GM18870 (cell line): Measurements from ENCODE around the gene PPP1R1C.
"Not testable (repeated sequence)": the region's sequence is repeated elsewhere in the genome, so short reads cannot be mapped to it uniquely, and the experiment has no call there.

ENCODE experiments used
- ATAC-seq: cut with Tn5 transposase; IDR thresholded peaks from one replicate; pipeline ENCODE4 v1.9.1; 2021; ENCODE audit warnings: moderate library complexity; ENCODE audit not compliant: unreplicated experiment

The PPP1R1C gene, protein sequence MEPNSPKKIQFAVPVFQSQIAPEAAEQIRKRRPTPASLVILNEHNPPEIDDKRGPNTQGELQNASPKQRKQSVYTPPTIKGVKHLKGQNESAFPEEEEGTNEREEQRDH

GRCh38 chr2:181985632-181986205, at the start of gene PPP1R1C:
Gene PPP1R1C (plus strand): TSS chr2:181985853. CDS start chr2:181986111, 258 bp downstream.
- ATAC-seq, result no peak

DNA sequence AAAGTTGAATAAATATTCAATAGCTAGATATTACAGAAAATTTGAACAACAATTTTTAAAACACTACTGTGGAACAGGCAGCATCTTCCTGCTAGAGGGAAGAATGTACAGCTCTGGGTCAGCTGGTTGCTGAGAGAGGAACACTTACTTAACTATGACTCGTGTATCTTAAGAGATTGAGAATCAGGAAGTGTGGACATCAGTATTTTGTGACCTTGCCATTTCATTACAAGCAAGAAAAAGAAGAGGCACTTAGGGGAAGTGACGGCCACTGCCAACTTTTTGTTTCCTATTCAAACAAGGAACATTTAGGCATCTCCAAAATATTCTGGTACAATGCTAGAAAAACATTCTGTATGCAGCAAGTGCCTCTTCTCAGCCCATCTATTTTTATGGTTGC, 48.2 kb upstream of the PPP1R1C start:
- ATAC-seq, result no peak

DNA sequence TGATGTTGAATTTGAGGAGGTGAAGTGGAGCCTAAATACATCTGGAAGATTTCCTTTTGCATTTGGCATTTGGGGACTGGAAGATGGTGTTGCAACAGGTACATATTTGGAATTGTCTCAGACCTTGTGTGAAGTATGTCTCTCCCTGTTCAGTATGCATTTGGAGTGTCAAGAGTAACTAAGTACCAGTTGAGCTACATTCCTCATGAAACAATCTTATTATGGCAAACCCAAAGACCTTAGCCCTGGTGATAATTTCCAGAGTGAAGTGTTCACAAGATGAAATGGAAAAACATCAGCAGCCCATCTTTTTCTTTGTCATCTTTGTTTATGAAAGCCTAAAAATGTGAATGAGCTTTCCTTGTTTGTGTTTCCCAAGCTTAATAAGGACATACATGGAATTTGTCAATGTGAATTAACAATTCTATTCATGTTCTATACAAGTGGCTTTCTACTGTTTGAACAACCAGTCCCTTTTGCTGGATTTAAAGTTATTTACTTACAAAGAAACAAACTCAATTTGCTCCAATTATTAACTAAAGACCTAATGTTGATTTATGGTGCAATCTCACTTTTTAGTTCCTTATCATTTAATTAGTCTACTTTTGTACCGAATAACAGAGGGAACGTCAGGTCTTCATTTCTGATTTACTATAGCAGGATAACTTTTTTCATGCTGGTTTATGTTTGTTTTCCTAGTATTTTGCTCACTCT, 42.1 kb upstream of the PPP1R1C start:
- ATAC-seq, result no peak

- no peak for ATAC-seq
Observed at GRCh38 chr2:181944164-181944913, 41.3 kb upstream of the PPP1R1C start.

GRCh38 chr2:181944914-181945291, 40.8 kb upstream of the PPP1R1C start:
- no peak for ATAC-seq

DNA sequence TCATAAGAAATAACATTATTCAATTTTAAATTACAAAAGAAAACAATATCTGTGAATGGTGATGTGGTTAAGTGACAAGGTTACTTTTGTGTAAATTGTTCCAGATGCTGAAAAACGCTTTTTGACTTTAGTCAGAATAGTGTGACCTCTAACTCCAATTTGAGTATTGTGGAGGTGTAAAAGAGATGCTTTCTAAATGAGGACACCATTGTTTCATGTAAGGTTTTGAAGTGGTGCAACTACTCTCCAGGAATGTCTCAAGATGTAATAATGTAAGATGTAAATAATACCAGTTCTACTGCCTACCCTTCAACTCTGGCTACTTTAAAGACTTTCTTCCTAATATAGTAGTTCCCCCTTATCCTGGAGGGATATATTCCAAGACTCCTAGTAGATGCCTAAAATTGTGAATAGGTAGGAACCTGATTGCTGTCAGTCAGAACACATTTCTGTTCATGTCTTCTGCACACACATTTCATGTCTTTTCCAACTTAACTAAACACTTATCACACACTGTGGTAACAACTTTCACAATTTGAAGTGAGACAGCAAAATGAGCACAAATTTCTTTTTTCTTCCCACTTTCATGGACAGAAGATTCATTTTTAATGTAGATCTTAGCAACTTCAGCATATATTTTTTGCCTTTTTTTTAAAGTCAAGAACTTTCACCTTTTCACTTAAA, 39.1 kb upstream of the PPP1R1C start:
- ATAC-seq, result no peak

DNA sequence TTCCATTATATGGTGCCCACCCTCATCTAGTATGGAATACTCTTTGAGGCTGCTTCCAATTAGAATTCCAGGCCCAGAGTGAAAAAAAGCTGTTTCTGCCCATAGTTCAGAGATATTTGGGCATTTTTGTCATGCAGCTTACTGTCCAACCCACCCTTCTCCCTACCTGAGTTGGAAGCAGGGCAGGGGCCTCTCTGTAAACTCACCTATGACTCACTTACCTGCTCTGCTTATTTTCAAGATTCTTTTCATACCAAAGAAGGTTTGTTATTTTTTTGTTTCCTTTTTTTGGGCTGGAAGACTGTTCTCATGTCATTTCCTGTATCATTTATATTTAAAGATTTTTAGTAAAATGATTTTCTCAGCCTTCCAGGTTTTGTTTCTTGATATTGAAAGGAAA, 38.4 kb upstream of the PPP1R1C start:
- ATAC-seq, result no peak

DNA sequence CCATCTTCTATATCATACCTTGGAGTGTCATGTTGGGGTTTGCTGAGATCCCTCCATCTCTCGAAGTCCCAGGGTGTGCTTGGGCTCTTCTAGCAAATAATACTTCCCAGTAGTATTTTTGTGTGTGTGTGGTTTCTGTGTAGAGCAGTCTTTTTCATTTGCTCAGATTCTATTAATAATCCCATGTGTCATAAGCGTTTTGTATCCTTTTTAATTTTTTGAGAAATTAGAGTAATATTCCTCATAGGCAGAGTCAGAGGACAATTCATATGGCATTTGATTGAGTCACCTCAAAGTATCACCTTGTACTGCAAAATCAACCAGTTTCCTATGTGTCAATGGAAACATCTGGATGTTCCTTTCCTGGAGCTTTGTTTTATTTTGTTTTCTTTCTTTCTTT, 37.4 kb upstream of the PPP1R1C start:
- ATAC-seq, result no peak

DNA sequence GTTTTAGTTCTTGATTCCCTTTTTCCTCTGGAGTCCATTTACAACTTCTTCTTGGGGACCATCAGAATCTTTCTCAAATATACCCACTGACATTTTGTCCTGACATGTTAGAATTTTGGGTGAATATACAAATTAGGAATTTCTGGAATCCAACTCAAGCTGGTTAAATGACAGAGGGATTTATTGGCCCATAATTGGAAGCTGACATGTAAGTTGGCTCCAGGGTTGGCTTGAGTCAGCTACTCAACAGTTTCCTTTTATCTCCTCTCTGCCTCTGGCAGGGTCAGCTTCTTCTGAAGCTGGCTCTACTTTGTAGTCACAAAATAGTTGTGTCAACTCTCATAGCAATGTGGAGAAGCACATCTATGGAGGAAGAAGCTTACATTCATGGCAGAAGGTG, 36.6 kb upstream of the PPP1R1C start:
- no peak for ATAC-seq

DNA sequence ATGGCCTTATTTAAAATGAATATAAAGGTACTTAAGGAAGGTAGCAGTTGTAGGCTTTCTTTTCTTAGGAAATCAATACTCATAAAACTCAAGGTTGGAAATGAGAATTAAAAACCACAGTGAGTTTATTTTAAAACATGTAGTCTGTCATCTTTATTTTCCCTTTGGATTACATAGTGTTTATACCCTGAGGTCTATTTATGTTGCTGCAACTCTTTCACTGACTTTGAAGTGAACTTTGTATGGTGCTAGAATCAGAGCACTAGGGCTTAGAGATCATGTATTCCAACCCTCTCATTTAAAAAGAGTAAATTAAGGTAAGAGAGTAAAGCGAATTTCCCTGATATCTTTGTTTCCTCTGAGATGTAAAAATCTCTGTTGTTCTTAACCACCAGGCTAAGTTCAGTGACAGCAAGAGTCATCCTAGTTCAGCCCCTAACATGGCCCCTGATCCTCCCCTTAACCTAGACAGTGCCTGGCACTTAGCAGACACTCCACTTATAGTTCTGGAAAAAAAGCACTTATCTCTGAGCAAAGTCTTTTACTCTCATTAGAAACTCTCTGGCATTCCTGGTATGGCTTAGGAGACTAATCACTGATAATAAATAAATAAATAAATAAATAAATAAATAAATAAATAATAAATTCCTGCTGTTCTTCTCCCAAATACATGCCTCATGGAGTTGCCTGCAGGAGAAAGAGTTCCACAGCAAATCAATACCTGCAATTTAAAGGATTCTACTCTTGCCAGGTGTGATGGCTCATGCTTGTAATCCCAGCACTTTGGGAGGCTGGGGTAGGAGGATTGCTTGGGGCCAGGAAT, 33.0 kb upstream of the PPP1R1C start:
- ATAC-seq, result no peak

- ATAC-seq, result peak; percentile 64
Observed at GRCh38 chr2:181953881-181954537, 31.6 kb upstream of the PPP1R1C start.

- peak; percentile 14 for ATAC-seq
Observed at GRCh38 chr2:181954538-181954883, 31.1 kb upstream of the PPP1R1C start.

DNA sequence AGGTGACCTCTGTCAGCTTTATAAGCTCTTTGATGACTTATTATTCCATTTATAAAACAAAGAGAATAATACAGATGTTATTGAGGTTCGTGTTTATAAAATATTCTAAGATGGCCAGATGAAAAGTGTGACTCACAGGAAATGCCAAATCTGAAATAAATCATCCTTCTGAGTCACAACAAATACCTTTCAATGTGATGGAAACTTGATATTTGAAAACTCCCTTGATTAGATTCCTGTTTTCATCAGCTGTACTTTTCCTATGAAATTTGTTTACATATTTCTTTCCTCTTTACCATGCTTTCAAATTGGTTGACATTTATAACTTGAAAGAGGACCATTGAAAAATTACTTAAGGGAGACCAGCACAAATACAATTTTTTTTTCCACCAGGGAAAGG, 30.6 kb upstream of the PPP1R1C start:
- no peak for ATAC-seq

GRCh38 chr2:181955866-181956265, 29.8 kb upstream of the PPP1R1C start:
- not testable (repeated sequence) for ATAC-seq

- ATAC-seq, result no peak
Observed at GRCh38 chr2:181957668-181958067, 28.0 kb upstream of the PPP1R1C start.

DNA sequence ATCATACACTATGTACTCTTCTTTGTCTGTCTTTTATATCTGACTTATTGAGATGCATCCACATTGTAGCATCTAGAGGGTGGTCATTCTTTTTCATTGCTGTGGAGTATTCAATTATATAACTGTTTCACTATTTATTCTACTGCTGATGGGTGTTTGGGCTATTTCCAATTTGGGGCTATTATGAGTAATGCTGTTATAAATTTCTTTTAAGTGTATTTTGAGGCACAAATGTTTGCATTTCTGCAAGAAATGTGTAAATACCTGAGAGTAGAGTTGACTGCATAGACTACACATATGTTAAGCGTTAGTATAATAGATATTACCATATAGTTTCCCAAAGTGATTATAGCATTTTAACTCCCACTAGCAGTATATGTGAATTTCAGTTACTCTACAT, 26.9 kb upstream of the PPP1R1C start:
- no peak for ATAC-seq

DNA sequence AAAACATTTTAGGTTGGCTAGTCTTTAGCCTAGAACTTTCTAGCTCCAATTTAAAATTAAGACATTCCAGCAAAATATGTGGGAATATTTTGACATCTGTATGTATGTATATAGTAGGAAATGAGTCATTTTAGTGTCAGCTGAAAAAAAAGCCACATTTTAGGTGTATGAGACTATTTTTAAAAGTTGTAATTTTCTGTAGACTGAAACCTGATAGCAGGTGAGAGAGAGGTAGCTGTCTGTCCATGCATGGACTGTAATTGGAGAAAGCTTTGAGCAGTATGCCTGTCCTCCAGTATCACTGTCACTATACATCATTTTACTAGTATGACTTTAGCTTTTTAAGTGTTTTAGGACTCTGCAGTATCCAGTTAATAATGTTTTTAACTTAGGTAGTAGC, 26.1 kb upstream of the PPP1R1C start:
- no peak for ATAC-seq

GRCh38 chr2:181961167-181961566, 24.5 kb upstream of the PPP1R1C start:
- ATAC-seq, result not testable (repeated sequence)

GRCh38 chr2:181962142-181962541, 23.5 kb upstream of the PPP1R1C start:
- ATAC-seq, result no peak

GRCh38 chr2:181970160-181970794, 15.4 kb upstream of the PPP1R1C start:
- no peak for ATAC-seq
